HUES48 (cell line): ENCODE data around the gene MOV10L1.
"Not testable (repeated sequence)": the region's sequence is repeated elsewhere in the genome, so short reads cannot be mapped to it uniquely, and the experiment has no call there.

Source experiments
- H3K27ac ChIP-seq: one replicate; pipeline ENCODE4 v1.7.0; 2013; ENCODE audit warnings: low read depth, low read length, inconsistent platforms
- H3K27me3 ChIP-seq: 2 replicates; pipeline ENCODE4 v1.6.1; 2013; ENCODE audit warnings: mild to moderate bottlenecking, low read length; ENCODE audit not compliant: control insufficient read depth, insufficient read depth
- H3K36me3 ChIP-seq: 2 replicates; pipeline ENCODE4 v1.6.1; 2013; ENCODE audit warnings: low read length; ENCODE audit not compliant: control insufficient read depth, insufficient read depth
- H3K4me1 ChIP-seq: 2 replicates; pipeline ENCODE4 v1.6.1; 2013; ENCODE audit warnings: mild to moderate bottlenecking, low read length; ENCODE audit not compliant: control insufficient read depth, insufficient read depth
- H3K4me3 ChIP-seq: 2 replicates; pipeline ENCODE4 v1.5.1; 2013; ENCODE audit warnings: mild to moderate bottlenecking, low read depth, low read length
- H3K9ac ChIP-seq: 2 replicates; pipeline ENCODE4 v1.6.1; 2013; ENCODE audit warnings: mild to moderate bottlenecking, low read depth, low read length, moderate library complexity
- H3K9me3 ChIP-seq: 2 replicates; pipeline ENCODE4 v1.6.1; 2013; ENCODE audit warnings: low read length; ENCODE audit not compliant: control insufficient read depth, insufficient read depth

MOV10L1 gene

GRCh38 chr22:50153056-50153755 is 63.4 kb downstream of the MOV10L1 start:
- no peaks in the 10 kb centered on the region for H3K27me3 ChIP-seq
- H3K36me3 ChIP-seq, result no peaks in the 10 kb centered on the region
- no peak overlapping the region for H3K9ac ChIP-seq
- no peak overlapping the region for H3K27ac ChIP-seq
- no peaks in the 10 kb centered on the region for H3K4me1 ChIP-seq
- H3K9me3 ChIP-seq, result no peaks in the 10 kb centered on the region
- H3K4me3 ChIP-seq, result no peak overlapping the region

GRCh38 chr22:50153756-50154140 is 63.9 kb downstream of the MOV10L1 start:
- H3K9ac ChIP-seq, result no peak overlapping the region
- no peak overlapping the region for H3K4me3 ChIP-seq
- H3K27me3 ChIP-seq, result no peaks in the 10 kb centered on the region
- H3K9me3 ChIP-seq, result no peaks in the 10 kb centered on the region
- H3K36me3 ChIP-seq, result no peaks in the 10 kb centered on the region
- H3K4me1 ChIP-seq, result no peaks in the 10 kb centered on the region
- H3K27ac ChIP-seq, result no peak overlapping the region

GRCh38 chr22:50157709-50158375 is 68.0 kb downstream of the MOV10L1 start:
- H3K4me1 ChIP-seq, result no peaks in the 10 kb centered on the region; the same call in 1 of the 2 replicates
- no peaks in the 10 kb centered on the region for H3K9me3 ChIP-seq
- no peaks in the 10 kb centered on the region for H3K27me3 ChIP-seq
- H3K36me3 ChIP-seq, result no peaks in the 10 kb centered on the region
- no peak overlapping the region for H3K9ac ChIP-seq
- H3K4me3 ChIP-seq, result no peak overlapping the region
- no peak overlapping the region for H3K27ac ChIP-seq

- no peak overlapping the region for H3K27ac ChIP-seq
- no peaks in the 10 kb centered on the region for H3K9me3 ChIP-seq
- no peak overlapping the region for H3K4me3 ChIP-seq
- H3K9ac ChIP-seq, result no peak overlapping the region
- H3K4me1 ChIP-seq, result no peaks in the 10 kb centered on the region; the same call in 1 of the 2 replicates
- no peaks in the 10 kb centered on the region for H3K27me3 ChIP-seq
- no peaks in the 10 kb centered on the region for H3K36me3 ChIP-seq
Observed at GRCh38 chr22:50160947-50161346, 71.1 kb downstream of the MOV10L1 start.

GRCh38 chr22:50161508-50162390 is 71.9 kb downstream of the MOV10L1 start:
- no peak overlapping the region for H3K9ac ChIP-seq
- H3K27me3 ChIP-seq, result no peaks in the 10 kb centered on the region
- H3K4me3 ChIP-seq, result no peak overlapping the region
- H3K27ac ChIP-seq, result no peak overlapping the region
- no peaks in the 10 kb centered on the region for H3K36me3 ChIP-seq
- no peaks in the 10 kb centered on the region; the same call in 1 of the 2 replicates for H3K4me1 ChIP-seq
- H3K9me3 ChIP-seq, result no peaks in the 10 kb centered on the region

- no peak overlapping the region for H3K4me3 ChIP-seq
- no peaks in the 10 kb centered on the region for H3K9me3 ChIP-seq
- H3K36me3 ChIP-seq, result no peaks in the 10 kb centered on the region
- no peak overlapping the region for H3K9ac ChIP-seq
- no peaks in the 10 kb centered on the region for H3K27me3 ChIP-seq
- H3K27ac ChIP-seq, result no peak overlapping the region
- H3K4me1 ChIP-seq, result no peaks in the 10 kb centered on the region; the same call in 1 of the 2 replicates
Observed at GRCh38 chr22:50162391-50162956, 72.7 kb downstream of the MOV10L1 start.

GRCh38 chr22:50165436-50166123 is 75.8 kb downstream of the MOV10L1 start:
- no peaks in the 10 kb centered on the region for H3K9me3 ChIP-seq
- no peak overlapping the region for H3K27ac ChIP-seq

GRCh38 chr22:50167689-50168489 is 78.1 kb downstream of the MOV10L1 start:
- Histone ChIP-seq H3K9ac (no peak overlapping the region), H3K36me3 (no peaks in the 10 kb centered on the region)

More at GRCh38 chr22:50165436-50166123, 75.8 kb downstream of the MOV10L1 start:
- Histone ChIP-seq H3K27me3 (peaks cover 11% of the 10 kb centered on the region), H3K4me3 (no peak overlapping the region), H3K36me3 (no peaks in the 10 kb centered on the region), H3K4me1 (no peaks in the 10 kb centered on the region), H3K9ac (no peak overlapping the region)

GRCh38 chr22:50168490-50169180 is 78.8 kb downstream of the MOV10L1 start:
- H3K36me3 ChIP-seq, H3K9me3 ChIP-seq, H3K4me1 ChIP-seq, H3K9ac ChIP-seq, H3K27ac ChIP-seq, H3K4me3 ChIP-seq: not testable (repeated sequence)
- H3K27me3 ChIP-seq, result peaks cover 21% of the 10 kb centered on the region

More at GRCh38 chr22:50167689-50168489, 78.1 kb downstream of the MOV10L1 start:
- H3K4me3 ChIP-seq, result no peak overlapping the region
- peaks cover 21% of the 10 kb centered on the region for H3K27me3 ChIP-seq
- H3K9me3 ChIP-seq, result no peaks in the 10 kb centered on the region
- no peaks in the 10 kb centered on the region for H3K4me1 ChIP-seq
- no peak overlapping the region for H3K27ac ChIP-seq
